Vagina (tissue), 2 donors: ENCODE measurements around the gene KANSL3.

Source experiments
- POLR2A ChIP-seq, 2 donors: fragments of 450-650 bp; IDR thresholded peaks; one replicate each; pipeline ENCODE4 v1.6.1; 2017; ENCODE audit warnings: antibody characterized with exemption in 2 of 2, mild to moderate bottlenecking in 2 of 2, moderate library complexity in 2 of 2
- TF ChIP-seq, protein P1 (sequence below), 3 experiments: fragments of 450-650 bp in 2 of 3; fragments of 200-600 bp in 1 of 3; sonication (generic) in 1 of 3; IDR thresholded peaks; one replicate each; pipeline ENCODE4 v1.5.1; 2017 to 2019; ENCODE audit warnings: antibody characterized with exemption in 3 of 3, mild to moderate bottlenecking in 2 of 3, moderate library complexity in 2 of 3

DNA sequence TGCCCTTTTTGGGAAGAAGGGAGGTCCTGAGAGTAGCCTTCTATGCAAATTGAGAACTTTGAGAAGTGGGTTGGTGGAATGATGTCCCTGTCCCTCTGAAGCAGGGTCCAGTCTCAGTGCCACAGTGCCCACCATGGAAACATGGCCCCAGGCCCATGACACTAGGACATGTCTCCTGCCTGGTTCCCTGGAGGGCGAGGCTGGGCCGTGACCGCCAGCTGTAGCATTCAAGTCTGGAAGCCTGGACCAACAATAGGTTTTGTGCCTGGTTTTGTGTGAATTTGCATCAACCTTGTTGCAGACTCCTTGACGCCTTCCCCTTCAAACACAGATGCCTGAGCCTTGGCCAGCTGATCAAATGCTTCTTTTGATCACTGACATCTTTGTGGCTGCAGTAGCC lies 74.1 kb downstream of the KANSL3 start:
- TF ChIP-seq, protein P1, sequence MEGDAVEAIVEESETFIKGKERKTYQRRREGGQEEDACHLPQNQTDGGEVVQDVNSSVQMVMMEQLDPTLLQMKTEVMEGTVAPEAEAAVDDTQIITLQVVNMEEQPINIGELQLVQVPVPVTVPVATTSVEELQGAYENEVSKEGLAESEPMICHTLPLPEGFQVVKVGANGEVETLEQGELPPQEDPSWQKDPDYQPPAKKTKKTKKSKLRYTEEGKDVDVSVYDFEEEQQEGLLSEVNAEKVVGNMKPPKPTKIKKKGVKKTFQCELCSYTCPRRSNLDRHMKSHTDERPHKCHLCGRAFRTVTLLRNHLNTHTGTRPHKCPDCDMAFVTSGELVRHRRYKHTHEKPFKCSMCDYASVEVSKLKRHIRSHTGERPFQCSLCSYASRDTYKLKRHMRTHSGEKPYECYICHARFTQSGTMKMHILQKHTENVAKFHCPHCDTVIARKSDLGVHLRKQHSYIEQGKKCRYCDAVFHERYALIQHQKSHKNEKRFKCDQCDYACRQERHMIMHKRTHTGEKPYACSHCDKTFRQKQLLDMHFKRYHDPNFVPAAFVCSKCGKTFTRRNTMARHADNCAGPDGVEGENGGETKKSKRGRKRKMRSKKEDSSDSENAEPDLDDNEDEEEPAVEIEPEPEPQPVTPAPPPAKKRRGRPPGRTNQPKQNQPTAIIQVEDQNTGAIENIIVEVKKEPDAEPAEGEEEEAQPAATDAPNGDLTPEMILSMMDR (IDR thresholded peaks at IDR 0.05), result no peak
- TF ChIP-seq POLR2A (IDR thresholded peaks at IDR 0.05), result no peak
